ENCODE results near the gene DCLK2. TPM values are rescaled to one million over a fixed set of nuclear protein-coding genes. Genes with fewer than 3 reads are reported as not detected.

The DCLK2 gene
- total RNA-seq, 6 experiments from 2014 or later, result 0.35 to 1.8 (median 0.68) TPM

DNA sequence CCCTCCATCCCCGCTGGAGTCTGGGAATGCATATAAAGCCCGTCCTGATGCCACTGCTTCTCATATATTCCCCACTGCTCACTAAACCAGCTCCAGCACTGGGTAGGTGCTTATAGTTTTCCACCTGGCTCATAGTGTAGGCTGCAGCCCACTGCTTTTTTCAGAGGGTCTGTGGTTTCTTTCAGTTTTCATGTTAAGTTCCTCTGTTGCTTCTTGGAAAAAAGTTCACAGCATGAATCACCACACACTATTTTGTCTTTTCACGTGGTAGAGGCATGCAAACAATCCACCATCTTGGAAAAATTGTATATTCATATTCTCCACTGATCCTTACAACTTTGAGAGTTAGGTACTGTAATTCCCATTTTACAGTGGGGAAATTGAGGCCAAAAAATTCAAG, 39.4 kb downstream of the DCLK2 start:
- Histone ChIP-seq H3K27me3 (no peaks in the 10 kb centered on the region), H3K27ac (no peak overlapping the region), H3K4me3 (no peak overlapping the region), H3K4me1 (no peaks in the 10 kb centered on the region), H3K9me3 (no peaks in the 10 kb centered on the region), H3K36me3 (no peaks in the 10 kb centered on the region)
- DNase-seq, result no peak
- TF ChIP-seq, protein P1, sequence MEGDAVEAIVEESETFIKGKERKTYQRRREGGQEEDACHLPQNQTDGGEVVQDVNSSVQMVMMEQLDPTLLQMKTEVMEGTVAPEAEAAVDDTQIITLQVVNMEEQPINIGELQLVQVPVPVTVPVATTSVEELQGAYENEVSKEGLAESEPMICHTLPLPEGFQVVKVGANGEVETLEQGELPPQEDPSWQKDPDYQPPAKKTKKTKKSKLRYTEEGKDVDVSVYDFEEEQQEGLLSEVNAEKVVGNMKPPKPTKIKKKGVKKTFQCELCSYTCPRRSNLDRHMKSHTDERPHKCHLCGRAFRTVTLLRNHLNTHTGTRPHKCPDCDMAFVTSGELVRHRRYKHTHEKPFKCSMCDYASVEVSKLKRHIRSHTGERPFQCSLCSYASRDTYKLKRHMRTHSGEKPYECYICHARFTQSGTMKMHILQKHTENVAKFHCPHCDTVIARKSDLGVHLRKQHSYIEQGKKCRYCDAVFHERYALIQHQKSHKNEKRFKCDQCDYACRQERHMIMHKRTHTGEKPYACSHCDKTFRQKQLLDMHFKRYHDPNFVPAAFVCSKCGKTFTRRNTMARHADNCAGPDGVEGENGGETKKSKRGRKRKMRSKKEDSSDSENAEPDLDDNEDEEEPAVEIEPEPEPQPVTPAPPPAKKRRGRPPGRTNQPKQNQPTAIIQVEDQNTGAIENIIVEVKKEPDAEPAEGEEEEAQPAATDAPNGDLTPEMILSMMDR (IDR thresholded peaks at IDR 0.05), result no peak
- TF ChIP-seq POLR2A (IDR thresholded peaks at IDR 0.05), result no peak
- no peak for ATAC-seq
- 38% methylated on average over 1 of the region's 3 CpGs for WGBS (ENCODE audit: insufficient coverage, low coverage, low lambda C conversion rate, missing lambda C conversion rate)
- intact Hi-C loops (cut with DNase I), result no loop called here

DNA sequence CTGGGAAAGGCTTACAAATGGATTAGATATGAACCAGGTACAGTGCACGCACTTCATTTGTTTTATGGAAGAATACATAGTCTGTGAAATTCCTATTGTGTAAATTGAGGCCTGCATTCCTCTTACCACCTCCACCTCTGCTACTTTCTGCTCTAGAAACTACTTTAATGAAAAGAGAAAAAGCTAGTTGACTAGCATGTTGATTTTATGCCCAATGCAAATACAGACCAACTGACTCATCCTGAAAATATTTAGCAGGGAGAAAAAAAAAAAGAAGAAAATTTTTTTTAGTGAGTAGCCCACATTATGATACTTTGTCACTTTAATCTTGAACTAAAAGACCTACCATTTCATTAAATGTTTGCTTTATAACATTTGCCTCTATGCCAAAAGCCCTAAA, 41.2 kb downstream of the DCLK2 start:
- intact Hi-C loops (cut with DNase I), result no loop called here
- peak in 1 of 4 donors; percentile 78 for ATAC-seq
- no peak overlapping the region for H3K4me3 ChIP-seq
- no peaks in the 10 kb centered on the region for H3K4me1 ChIP-seq
- H3K27me3 ChIP-seq, result no peaks in the 10 kb centered on the region
- no peak for DNase-seq
- TF ChIP-seq POLR2A (IDR thresholded peaks at IDR 0.05), result no peak
- TF ChIP-seq, protein P1 (IDR thresholded peaks at IDR 0.05), result no peak
- no peaks in the 10 kb centered on the region for H3K36me3 ChIP-seq
- H3K9me3 ChIP-seq, result no peaks in the 10 kb centered on the region
- WGBS (ENCODE audit: insufficient coverage, low coverage, low lambda C conversion rate, missing lambda C conversion rate), result 83% methylated on average over 1 of the region's 1 CpG
- H3K27ac ChIP-seq, result no peak overlapping the region

DNA sequence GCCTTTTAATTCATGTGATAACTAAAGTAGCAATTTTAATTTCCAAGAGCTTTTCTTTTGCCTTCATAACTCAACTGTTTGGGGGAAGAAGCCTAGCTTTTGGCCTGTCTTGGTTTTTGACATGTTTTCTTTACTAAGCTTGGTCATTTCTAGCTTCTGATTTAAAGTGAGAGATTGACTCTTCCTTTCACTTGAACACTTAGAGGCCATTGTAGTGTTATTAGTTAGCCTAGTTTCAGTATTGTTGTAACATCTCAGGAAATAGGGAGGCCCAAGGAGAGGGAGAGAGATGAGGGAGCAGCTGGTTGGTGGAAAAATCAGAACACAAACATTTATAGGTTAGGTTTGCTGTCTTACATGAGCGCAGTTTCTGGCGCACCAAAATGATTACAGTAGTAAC, 44.8 kb downstream of the DCLK2 start:
- DNase-seq (no peak), ATAC-seq (no peak)
- TF ChIP-seq, protein P1 (IDR thresholded peaks at IDR 0.05), result no peak
- TF ChIP-seq POLR2A (IDR thresholded peaks at IDR 0.05), result no peak
- Histone ChIP-seq H3K9me3 (no peaks in the 10 kb centered on the region), H3K4me1 (no peaks in the 10 kb centered on the region), H3K27ac (no peak overlapping the region), H3K36me3 (no peaks in the 10 kb centered on the region), H3K4me3 (no peak overlapping the region), H3K27me3 (no peaks in the 10 kb centered on the region)
- 64% methylated on average over 2 of the region's 2 CpGs for WGBS (ENCODE audit: insufficient coverage, low coverage, low lambda C conversion rate, missing lambda C conversion rate)
- intact Hi-C loops (cut with DNase I), result no loop called here

DNA sequence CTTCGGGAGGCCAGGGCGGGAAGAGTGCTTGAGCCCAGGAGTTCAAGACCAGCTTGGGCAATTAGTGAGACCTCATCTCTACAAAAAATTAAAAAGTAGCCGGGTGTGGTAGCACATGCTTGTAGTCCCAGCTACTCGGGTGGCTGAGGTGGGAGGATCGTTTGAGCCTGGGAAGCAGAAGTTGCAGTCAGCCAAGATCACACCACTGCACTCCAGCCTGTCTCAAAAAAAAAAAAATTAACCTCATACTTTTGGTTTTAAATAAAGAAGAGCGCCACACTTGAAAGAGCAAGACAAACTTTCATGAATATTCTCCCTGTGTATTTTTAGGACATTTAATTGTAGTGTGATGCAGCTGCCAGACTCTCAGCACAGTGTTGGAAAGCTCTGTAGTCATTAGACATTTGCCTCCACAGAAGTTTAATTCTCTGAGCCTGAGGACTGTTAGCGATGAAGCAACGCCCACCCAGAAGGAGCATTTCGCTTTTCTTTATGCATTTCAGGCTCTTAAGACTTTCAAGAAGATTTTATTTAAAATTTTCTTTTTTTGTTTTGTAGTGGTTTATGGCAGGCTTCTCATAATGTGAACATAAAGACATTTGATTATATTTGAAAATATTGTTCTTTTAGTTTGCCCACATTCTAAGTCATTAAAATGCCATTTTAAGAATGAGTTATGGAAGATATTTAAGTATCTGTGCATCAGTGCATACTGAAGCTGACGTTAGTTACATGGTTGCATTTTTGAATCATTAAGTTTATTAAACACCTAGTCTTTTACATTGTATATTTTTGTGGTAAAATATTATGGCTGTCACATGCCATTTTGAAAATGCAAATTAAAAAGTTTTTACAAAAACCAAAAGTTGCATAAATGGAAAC, 45.8 kb downstream of the DCLK2 start:
- Histone ChIP-seq H3K27ac (no peak overlapping the region), H3K9me3 (no peaks in the 10 kb centered on the region), H3K4me3 (no peak overlapping the region), H3K27me3 (no peaks in the 10 kb centered on the region), H3K4me1 (no peaks in the 10 kb centered on the region), H3K36me3 (no peaks in the 10 kb centered on the region)
- intact Hi-C loops (cut with DNase I), result no loop called here
- 62% methylated on average over 9 of the region's 10 CpGs for WGBS (ENCODE audit: insufficient coverage, low coverage, low lambda C conversion rate, missing lambda C conversion rate)
- TF ChIP-seq POLR2A (IDR thresholded peaks at IDR 0.05), result no peak
- TF ChIP-seq, protein P1 (IDR thresholded peaks at IDR 0.05), result no peak
- no peak for DNase-seq
- ATAC-seq, result no peak

Data from right lobe of liver (tissue), 6 donors.